ENCODE results near the gene MS4A1. TPM values are rescaled to one million over a fixed set of nuclear protein-coding genes. Genes with fewer than 3 reads are reported as not detected.

Gene MS4A1
- total and polyA plus RNA-seq, 2 of the 8 experiments (the other 6 are each of a cell fraction or from before 2014, with no cell fraction given) = not detected

GRCh38 chr11:60493454-60493853 is 37.8 kb downstream of the MS4A1 start:
- CTCF ChIA-PET (ENCODE audit: partially characterized antibody) = no interaction called here
- no peaks in the 10 kb centered on the region for H3K27me3 ChIP-seq (replicated peaks in 1 of 4; ENCODE audit: control insufficient read depth in 3 of 4, extremely low read depth in 1 of 4, insufficient read depth in 3 of 4, low read length in 3 of 4)
- no peak overlapping the region for H2AFZ ChIP-seq (ENCODE audit: low read length)
- H2BK15ac ChIP-seq (ENCODE audit: low read length) = no peak overlapping the region
- H3K23me2 ChIP-seq (ENCODE audit: low read depth, low read length) = no peaks in the 10 kb centered on the region; the same call in 1 of the 2 replicates
- no peak overlapping the region for H3K9ac ChIP-seq (replicated peaks in 1 of 4; ENCODE audit: extremely low read depth in 1 of 4, low read depth in 3 of 4, low read length in 3 of 4)
- no peak overlapping the region for H3K4me2 ChIP-seq (ENCODE audit: insufficient read depth in 1 of 2, low read depth in 2 of 2, low read length in 2 of 2)
- no peak overlapping the region for H4K5ac ChIP-seq (ENCODE audit: insufficient read length, low read depth, low read length)
- POLR2A ChIA-PET (ENCODE audit: partially characterized antibody) = interaction anchor here (1.0 kb wide), 1 partner anchor 8 kb away, joined by 3 read pairs; no protein-coding TSS in a partner anchor
- no peak overlapping the region for H3K23ac ChIP-seq (ENCODE audit: insufficient read length)
- no peak overlapping the region for H2BK120ac ChIP-seq (replicated peaks; ENCODE audit: low read depth, low read length)
- H3K56ac ChIP-seq (replicated peaks; ENCODE audit: insufficient read length, low read depth, low read length) = no peak overlapping the region
- DNase-seq (ENCODE audit: low read depth in 1 of 2, low spot score in 2 of 2) (no peak), FAIRE-seq (no peak)
- WGBS, 2 experiments (ENCODE audit: extremely low coverage in 1 of 2, insufficient coverage in 1 of 2, insufficient read length in 1 of 2, insufficient replicate concordance in 2 of 2, low coverage in 1 of 2, low lambda C conversion rate in 2 of 2, missing lambda C conversion rate in 1 of 2) = 98% methylated on average over 2 of the region's 2 CpGs; no CpG with 5 or more reads in 1 of the 2 experiments
- H2BK5ac ChIP-seq (ENCODE audit: low read depth, low read length) = no peak overlapping the region
- no peak overlapping the region for H3K14ac ChIP-seq (ENCODE audit: insufficient read length)
- H3K4ac ChIP-seq (replicated peaks; ENCODE audit: insufficient read length, low read depth, low read length) = no peak overlapping the region
- H3K4me3 ChIP-seq (ENCODE audit: extremely low read depth in 1 of 4, insufficient read depth in 2 of 4, low read depth in 3 of 4, low read length in 4 of 4) = no peak overlapping the region
- H2BK20ac ChIP-seq (ENCODE audit: low read length) = no peak overlapping the region
- no peak overlapping the region for H3K27ac ChIP-seq (ENCODE audit: low read depth, low read length)
- H2BK12ac ChIP-seq (ENCODE audit: low read depth, low read length) = no peak overlapping the region
- no peaks in the 10 kb centered on the region for H4K20me1 ChIP-seq (replicated peaks in 1 of 2; ENCODE audit: control insufficient read depth in 1 of 2, insufficient read depth in 2 of 2, low read length in 2 of 2)
- H3K36me3 ChIP-seq (ENCODE audit: control insufficient read depth in 2 of 4, insufficient read depth in 4 of 4, low read length in 3 of 4) = no peaks in the 10 kb centered on the region
- no peak overlapping the region for H2AK5ac ChIP-seq (ENCODE audit: low read depth, low read length)
- H4K91ac ChIP-seq (replicated peaks; ENCODE audit: insufficient read length, low read length) = no peak overlapping the region
- H3K9me3 ChIP-seq (ENCODE audit: insufficient read depth in 2 of 2, low read depth in 1 of 2, low read length in 1 of 2) = peaks cover 0 to 5% of the 10 kb centered on the region in 2 experiments; a peak in 1 of 4 replicates
- H4K8ac ChIP-seq (ENCODE audit: extremely low read depth, insufficient read depth, low read length) = no peak overlapping the region
- H3K4me1 ChIP-seq (replicated peaks in 1 of 4; ENCODE audit: control insufficient read depth in 3 of 4, insufficient read depth in 4 of 4, low read length in 3 of 4) = peaks cover 0 to 6% (median 2%) of the 10 kb centered on the region in 4 experiments; a peak in 3 of 7 replicates
- no peaks in the 10 kb centered on the region for H3K79me2 ChIP-seq (ENCODE audit: control insufficient read depth in 1 of 2, insufficient read depth in 2 of 2, low read length in 2 of 2)
- H3K18ac ChIP-seq (ENCODE audit: extremely low read depth, low read length) = no peak overlapping the region
- H3K79me1 ChIP-seq (ENCODE audit: low read depth, low read length) = no peaks in the 10 kb centered on the region
- TF ChIP-seq SIN3A (conservative IDR thresholded peaks at IDR 0.05 in 1 of 2, IDR thresholded peaks at IDR 0.05 in 1 of 2; ENCODE audit: low read depth in 1 of 2, low read length in 2 of 2) (no peak), POU5F1 (IDR thresholded peaks at IDR 0.05; ENCODE audit: low read depth, low read length) (no peak), BRCA1 (IDR thresholded peaks at IDR 0.05; ENCODE audit: low read depth, low read length) (no peak), RFX5 (IDR thresholded peaks at IDR 0.05; ENCODE audit: borderline replicate concordance, low read depth, low read length) (no peak), EP300 (IDR thresholded peaks at IDR 0.05; ENCODE audit: borderline replicate concordance in 1 of 2, low read depth in 2 of 2, low read length in 2 of 2) (no peak), SIX5 (IDR thresholded peaks at IDR 0.05; ENCODE audit: low read depth, low read length) (no peak), BCL11A (IDR thresholded peaks at IDR 0.05; ENCODE audit: low read depth in 2 of 2, low read length in 2 of 2) (no peak), JUN (IDR thresholded peaks at IDR 0.05; ENCODE audit: low read depth, low read length) (no peak), GABPA (IDR thresholded peaks at IDR 0.05; ENCODE audit: borderline replicate concordance, insufficient read depth, low read length) (no peak), SP1 (IDR thresholded peaks at IDR 0.05; ENCODE audit: low read depth, low read length) (no peak), SP2 (IDR thresholded peaks at IDR 0.05; ENCODE audit: low read length) (no peak), HDAC2 (IDR thresholded peaks at IDR 0.05; ENCODE audit: borderline replicate concordance in 1 of 2, low read depth in 2 of 2, low read length in 2 of 2) (no peak)
- TF ChIP-seq, protein P1, sequence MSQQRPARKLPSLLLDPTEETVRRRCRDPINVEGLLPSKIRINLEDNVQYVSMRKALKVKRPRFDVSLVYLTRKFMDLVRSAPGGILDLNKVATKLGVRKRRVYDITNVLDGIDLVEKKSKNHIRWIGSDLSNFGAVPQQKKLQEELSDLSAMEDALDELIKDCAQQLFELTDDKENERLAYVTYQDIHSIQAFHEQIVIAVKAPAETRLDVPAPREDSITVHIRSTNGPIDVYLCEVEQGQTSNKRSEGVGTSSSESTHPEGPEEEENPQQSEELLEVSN (IDR thresholded peaks at IDR 0.05) = no peak

All from H1 (cell line).